ENCODE measurements around the gene KRTAP5-10. TPM values are rescaled to one million over a fixed set of nuclear protein-coding genes. Genes with fewer than 3 reads are reported as not detected.
"Not testable (repeated sequence)": the region's sequence is repeated elsewhere in the genome, so short reads cannot be mapped to it uniquely, and the experiment has no call there.

Gene KRTAP5-10
- total and polyA plus RNA-seq, 4 donors, result 0.15 to 0.75 TPM; not detected in 2

DNA sequence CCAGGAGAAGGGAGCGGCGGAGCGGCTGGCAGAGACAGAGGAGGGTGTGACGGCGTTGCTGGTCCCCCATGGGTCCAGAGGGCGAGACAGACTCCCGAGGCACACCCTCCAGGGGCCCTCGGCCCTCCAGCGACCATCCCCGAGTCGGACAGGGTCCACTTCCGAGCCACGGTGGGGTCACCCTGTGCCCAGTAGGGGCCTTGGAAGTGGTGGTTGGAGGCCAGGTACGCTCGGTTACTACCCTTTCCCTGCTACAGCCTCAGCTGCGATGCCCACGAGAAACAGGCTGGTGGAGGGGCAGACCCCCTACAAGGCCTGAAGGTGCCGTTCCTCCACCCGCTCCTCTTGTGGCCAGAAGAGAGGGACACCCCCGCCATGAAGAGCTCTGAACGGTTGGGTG is 42.9 kb downstream of the KRTAP5-10 start:
- H3K36me3 ChIP-seq (ENCODE audit: control insufficient read depth in 1 of 2, insufficient read depth in 2 of 2, low read length in 1 of 2); H3K4me1 ChIP-seq (ENCODE audit: control insufficient read depth in 1 of 2, insufficient read depth in 2 of 2, low read length in 2 of 2); H3K4me3 ChIP-seq (ENCODE audit: low read length in 2 of 2); ATAC-seq (ENCODE audit: low FRiP score); intact Hi-C loops (cut with DNase I); H3K27ac ChIP-seq (ENCODE audit: low read depth in 1 of 2, low read length in 2 of 2); H3K9me3 ChIP-seq (ENCODE audit: control insufficient read depth, low read length); DNase-seq; H3K27me3 ChIP-seq (ENCODE audit: control insufficient read depth in 1 of 2, insufficient read depth in 2 of 2, low read length in 1 of 2): not testable (repeated sequence)
- 13 to 16% methylated on average over 14 to 16 of the region's 21 CpGs for WGBS, 2 donors

DNA sequence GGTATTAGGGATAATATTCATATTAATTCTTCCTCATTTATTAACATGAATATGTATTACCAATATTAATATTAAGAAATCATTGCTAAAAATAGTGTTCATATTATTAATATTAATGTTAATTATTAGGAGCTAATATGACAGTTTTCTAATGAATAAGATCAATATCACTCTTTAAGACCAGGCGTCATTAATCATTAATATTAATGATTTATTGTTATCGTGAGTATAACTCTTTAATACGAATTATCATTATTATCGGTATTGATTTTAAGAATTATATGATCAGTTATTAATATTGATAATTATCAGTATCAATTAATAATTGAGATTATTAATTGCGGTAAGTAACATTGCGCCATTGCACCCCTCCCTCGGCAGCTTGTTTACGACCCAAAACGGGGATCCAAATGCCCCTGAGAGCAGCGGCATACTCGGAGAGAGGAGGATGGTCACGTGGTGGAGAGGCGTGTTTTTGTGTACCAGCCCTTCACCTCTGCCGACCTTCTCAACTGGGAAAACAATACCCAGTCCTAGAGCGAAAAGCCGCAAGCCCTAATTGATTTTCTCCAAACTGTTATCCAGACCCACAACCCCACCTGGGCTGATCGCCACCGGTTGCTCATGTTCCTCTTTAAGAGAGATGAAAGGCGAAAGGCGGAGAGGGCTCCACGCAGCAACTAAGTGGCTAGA is 46.0 kb downstream of the KRTAP5-10 start:
- ATAC-seq (ENCODE audit: low FRiP score); DNase-seq; H3K27ac ChIP-seq (ENCODE audit: low read depth in 1 of 2, low read length in 2 of 2); intact Hi-C loops (cut with DNase I); H3K27me3 ChIP-seq (ENCODE audit: control insufficient read depth in 1 of 2, insufficient read depth in 2 of 2, low read length in 1 of 2); H3K9me3 ChIP-seq (ENCODE audit: control insufficient read depth, low read length); H3K4me1 ChIP-seq (ENCODE audit: control insufficient read depth in 1 of 2, insufficient read depth in 2 of 2, low read length in 2 of 2); H3K4me3 ChIP-seq (ENCODE audit: low read length in 2 of 2); H3K36me3 ChIP-seq (ENCODE audit: control insufficient read depth in 1 of 2, insufficient read depth in 2 of 2, low read length in 1 of 2): not testable (repeated sequence)
- WGBS, 2 donors, result 65 to 70% methylated on average over 20 to 21 of the region's 21 CpGs

DNA sequence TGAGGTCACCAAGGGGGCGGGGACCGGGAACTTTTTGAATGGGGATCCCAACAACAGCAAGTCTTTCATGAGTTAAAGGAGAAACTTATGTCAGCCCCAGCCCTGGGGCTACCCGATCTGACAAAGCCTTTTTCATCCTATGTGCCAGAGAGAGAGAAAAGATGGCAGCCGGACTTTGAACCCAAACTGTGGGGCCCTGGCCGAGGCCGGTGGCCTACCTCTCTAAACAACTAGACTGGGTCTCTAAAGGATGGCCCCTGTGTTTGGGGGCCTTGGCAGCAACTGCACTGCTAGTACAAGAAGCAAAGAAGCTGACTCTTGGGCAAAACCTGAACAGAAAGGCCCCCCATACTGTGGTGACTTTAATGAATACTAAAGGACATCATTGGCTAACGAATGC is 48.6 kb downstream of the KRTAP5-10 start:
- H3K4me3 ChIP-seq (ENCODE audit: low read length in 2 of 2); intact Hi-C loops (cut with DNase I); H3K27ac ChIP-seq (ENCODE audit: low read depth in 1 of 2, low read length in 2 of 2); H3K4me1 ChIP-seq (ENCODE audit: control insufficient read depth in 1 of 2, insufficient read depth in 2 of 2, low read length in 2 of 2); H3K36me3 ChIP-seq (ENCODE audit: control insufficient read depth in 1 of 2, insufficient read depth in 2 of 2, low read length in 1 of 2); H3K9me3 ChIP-seq (ENCODE audit: control insufficient read depth, low read length); DNase-seq; H3K27me3 ChIP-seq (ENCODE audit: control insufficient read depth in 1 of 2, insufficient read depth in 2 of 2, low read length in 1 of 2); ATAC-seq (ENCODE audit: low FRiP score): not testable (repeated sequence)
- 66 to 89% methylated on average over 6 to 7 of the region's 7 CpGs for WGBS, 2 donors

DNA sequence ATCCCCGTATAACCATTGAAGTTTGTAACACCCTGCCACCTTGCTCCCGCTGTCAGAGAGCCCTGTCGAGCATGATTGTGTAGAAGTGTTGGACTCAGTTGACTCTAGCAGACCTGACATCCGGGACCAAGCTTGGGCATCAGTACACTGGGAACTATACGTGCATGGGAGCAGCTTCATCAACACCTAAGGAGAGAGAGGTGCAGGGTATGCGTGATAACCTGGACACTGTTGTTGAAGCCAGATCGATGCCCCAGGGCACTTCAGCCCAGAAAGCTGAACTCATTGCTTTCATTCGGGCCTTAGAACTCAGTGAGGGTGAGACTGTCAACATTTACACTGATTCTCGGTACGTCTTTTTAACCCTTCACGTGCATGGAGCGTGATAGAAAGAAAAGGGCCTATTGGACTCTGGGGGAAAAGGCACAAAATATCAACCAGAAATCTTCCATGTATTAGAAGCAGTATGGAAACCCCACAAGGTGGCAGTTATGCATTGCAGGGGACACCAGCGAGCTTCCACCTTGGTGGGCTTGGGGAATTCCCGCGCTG is 49.1 kb downstream of the KRTAP5-10 start:
- H3K36me3 ChIP-seq (ENCODE audit: control insufficient read depth in 1 of 2, insufficient read depth in 2 of 2, low read length in 1 of 2); intact Hi-C loops (cut with DNase I): not testable (repeated sequence)

DNA sequence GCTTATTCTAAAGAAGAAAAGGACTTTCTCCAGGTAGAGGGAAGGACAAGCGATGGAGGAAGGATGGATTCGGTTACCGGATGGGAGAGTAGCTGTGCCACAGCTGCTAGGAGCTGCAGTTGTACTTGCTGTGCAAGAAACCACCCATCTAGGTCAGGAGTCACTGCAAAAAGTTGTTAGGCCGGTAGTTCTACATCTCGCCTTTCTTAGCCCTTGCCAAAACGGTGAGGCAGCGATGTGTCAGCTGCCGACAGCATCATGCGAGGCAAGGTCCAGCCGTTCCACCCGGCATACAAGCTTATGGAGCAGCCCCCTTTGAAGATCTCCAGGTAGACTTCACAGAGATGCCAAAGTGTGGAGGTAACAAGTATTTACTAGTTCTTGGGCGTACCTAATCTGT is 49.6 kb downstream of the KRTAP5-10 start:
- ATAC-seq (ENCODE audit: low FRiP score); H3K4me3 ChIP-seq (ENCODE audit: low read length in 2 of 2); H3K36me3 ChIP-seq (ENCODE audit: control insufficient read depth in 1 of 2, insufficient read depth in 2 of 2, low read length in 1 of 2); DNase-seq; intact Hi-C loops (cut with DNase I); H3K4me1 ChIP-seq (ENCODE audit: control insufficient read depth in 1 of 2, insufficient read depth in 2 of 2, low read length in 2 of 2); H3K27ac ChIP-seq (ENCODE audit: low read depth in 1 of 2, low read length in 2 of 2); H3K27me3 ChIP-seq (ENCODE audit: control insufficient read depth in 1 of 2, insufficient read depth in 2 of 2, low read length in 1 of 2); H3K9me3 ChIP-seq (ENCODE audit: control insufficient read depth, low read length): not testable (repeated sequence)
- WGBS, 2 donors, result 73 to 75% methylated on average over 12 of the region's 12 CpGs

More for the DNA sequence above, 49.1 kb downstream of the KRTAP5-10 start:
- not testable (repeated sequence) for H3K27ac ChIP-seq (ENCODE audit: low read depth in 1 of 2, low read length in 2 of 2); H3K4me3 ChIP-seq (ENCODE audit: low read length in 2 of 2); ATAC-seq (ENCODE audit: low FRiP score); DNase-seq; H3K9me3 ChIP-seq (ENCODE audit: control insufficient read depth, low read length); H3K4me1 ChIP-seq (ENCODE audit: control insufficient read depth in 1 of 2, insufficient read depth in 2 of 2, low read length in 2 of 2); H3K27me3 ChIP-seq (ENCODE audit: control insufficient read depth in 1 of 2, insufficient read depth in 2 of 2, low read length in 1 of 2)
- 52 to 54% methylated on average over 15 of the region's 15 CpGs for WGBS, 2 donors

Other genes with a start within 250 kb of the KRTAP5-10 start
- 10 to 100 TPM; 22.0 to 27.8 TPM for gene DHCR7, start 117.2 kb upstream of the KRTAP5-10 start, total RNA-seq
- gene DHCR7, start 117.2 kb upstream of the KRTAP5-10 start, polyA plus RNA-seq, result 1 to 10 TPM; 4.2 to 4.3 TPM
- gene NADSYN1, start 112.4 kb upstream of the KRTAP5-10 start, total RNA-seq, result 10 to 100 TPM; 52.1 to 88.3 TPM
- 100 to 1,000 TPM in 1 of 2 donors, 10 to 100 TPM in 1; 22.7 to 137 TPM for gene NADSYN1, start 112.4 kb upstream of the KRTAP5-10 start, polyA plus RNA-seq
- under 1 TPM; 0.39 to 0.63 TPM for gene KRTAP5-7, start 38.3 kb upstream of the KRTAP5-10 start, total RNA-seq
- not detected for gene KRTAP5-7, start 38.3 kb upstream of the KRTAP5-10 start, polyA plus RNA-seq
- under 1 TPM in 1 of 2 donors, not detected in 1; 0.42 TPM for gene KRTAP5-8, start 27.5 kb upstream of the KRTAP5-10 start, total RNA-seq
- gene KRTAP5-8, start 27.5 kb upstream of the KRTAP5-10 start, polyA plus RNA-seq, result not detected
- gene KRTAP5-9, start 17.1 kb upstream of the KRTAP5-10 start, total RNA-seq, result under 1 TPM in 1 of 2 donors, not detected in 1; 0.57 TPM
- under 1 TPM in 1 of 2 donors, not detected in 1; 0.41 TPM for gene KRTAP5-9, start 17.1 kb upstream of the KRTAP5-10 start, polyA plus RNA-seq
- not detected for gene KRTAP5-11, start 17.3 kb downstream of the KRTAP5-10 start, total RNA-seq
- not detected for gene KRTAP5-11, start 17.3 kb downstream of the KRTAP5-10 start, polyA plus RNA-seq